T-helper 17 cell (primary cell): ENCODE data around the gene DYNC1H1. TPM values are rescaled to one million over a fixed set of nuclear protein-coding genes. Genes with fewer than 3 reads are reported as not detected.
A peak's percentile ranks its signal among the peaks of the same experiment; 100 is the strongest.
"Not testable (repeated sequence)": the region's sequence is repeated elsewhere in the genome, so short reads cannot be mapped to it uniquely, and the experiment has no call there.

Experiments used
- ATAC-seq: fragments of 150-1000 bp; cut with Tn5 transposase; 2 replicates; pipeline ENCODE4 v1.10.0; 2021; ENCODE audit warnings: mild to moderate bottlenecking, moderate library complexity
- DNase-seq, 3 donors: peaks; one replicate each; pipeline versions ENCODE4 v3.0.0 to v3.0.0-alpha.2; 2020 to 2021
- H3K9me3 ChIP-seq: one replicate; pipeline ENCODE4 v1.7.0; 2013; ENCODE audit warnings: low read length, mild to moderate bottlenecking; ENCODE audit not compliant: control insufficient read depth, poor library complexity, severe bottlenecking
- H3K27ac Mint-ChIP-seq: one replicate; pipeline ENCODE4 v1.8.0; 2022; ENCODE audit warnings: mild to moderate bottlenecking, moderate library complexity, mixed read lengths
- H3K27me3 Mint-ChIP-seq: one replicate; pipeline ENCODE4 v1.8.0; 2022; ENCODE audit warnings: mixed read lengths
- H3K36me3 Mint-ChIP-seq: one replicate; pipeline ENCODE4 v1.8.0; 2022; ENCODE audit warnings: low read depth, mixed read lengths
- H3K4me1 Mint-ChIP-seq: one replicate; pipeline ENCODE4 v1.8.0; 2022; ENCODE audit warnings: mild to moderate bottlenecking, mixed read lengths
- H3K4me3 Mint-ChIP-seq: one replicate; pipeline ENCODE4 v1.8.0; 2022; ENCODE audit warnings: mild to moderate bottlenecking, moderate library complexity, mixed read lengths
- total RNA-seq, 4 donors: library from RNA in 2 of 4; stranded (reverse) in 2 of 4; gene quantifications; one replicate each; pipeline ENCODE4 v1.2.3 and lab custom pipeline; 2022 to 2026

DYNC1H1 gene
- total RNA-seq, 2 donors from 2014 or later, result 318 to 366 TPM

DNA sequence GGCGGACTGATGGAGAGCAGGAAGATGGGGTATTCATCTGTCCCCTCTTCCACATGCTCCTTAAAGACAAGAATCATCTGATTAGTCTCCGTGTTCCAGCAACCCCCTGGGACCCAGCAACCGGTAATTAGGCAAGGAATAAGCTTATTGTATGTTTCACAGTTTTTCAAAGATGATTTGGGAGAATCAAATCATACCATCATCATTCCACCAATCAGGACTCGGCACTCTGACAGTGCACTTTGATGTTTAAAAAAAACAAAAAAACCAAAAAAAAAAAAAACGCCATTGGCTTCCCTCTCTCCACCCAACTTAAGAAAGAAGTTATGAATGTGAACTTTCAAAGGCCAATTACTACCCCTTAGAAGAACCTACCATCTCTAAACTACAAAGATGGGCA, 1.3 kb upstream of the DYNC1H1 start:
- no peak overlapping the region for H3K4me3 Mint-ChIP-seq
- ATAC-seq (no peak), DNase-seq (no peak)
- H3K27me3 Mint-ChIP-seq, result no peaks in the 10 kb centered on the region
- H3K36me3 Mint-ChIP-seq, result no peaks in the 10 kb centered on the region
- peaks cover 22% of the 10 kb centered on the region for H3K4me1 Mint-ChIP-seq
- H3K27ac Mint-ChIP-seq, result no peak overlapping the region
- H3K9me3 ChIP-seq, result no peaks in the 10 kb centered on the region

DNA sequence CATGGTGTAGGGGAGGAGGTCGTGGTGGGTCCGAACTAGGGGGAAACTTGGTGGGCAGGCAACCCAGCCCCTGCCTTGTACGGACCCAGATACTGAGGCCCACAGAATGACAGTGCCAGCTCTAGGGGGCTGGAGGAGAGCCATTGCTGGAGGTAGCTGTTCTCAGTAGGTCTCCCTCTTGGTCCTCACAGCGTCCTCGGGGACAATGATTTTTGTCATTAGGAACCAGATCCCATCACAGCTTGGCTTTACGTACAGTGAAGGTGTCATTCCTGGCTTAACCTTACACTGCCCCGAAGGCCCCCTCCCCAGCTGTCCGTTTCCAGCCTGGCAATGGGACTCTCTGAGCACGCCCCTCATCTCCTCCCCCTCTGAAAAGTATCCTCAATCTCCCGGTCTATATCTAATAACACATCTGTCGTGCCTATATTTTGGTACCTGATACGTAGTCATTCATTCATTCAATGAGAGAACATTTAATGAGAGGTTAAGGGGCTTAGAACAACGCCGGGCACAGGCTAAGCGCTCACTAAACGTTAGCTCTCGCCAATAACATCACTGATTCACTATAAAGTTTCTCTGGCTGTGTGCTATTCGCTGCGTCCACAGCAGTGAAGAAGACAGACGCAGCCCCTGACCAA, 597 bp upstream of the DYNC1H1 start:
- Mint-ChIP-seq H3K27ac (peak overlapping the region; percentile 90), H3K4me3 (peak overlapping the region; percentile 92), H3K36me3 (no peaks in the 10 kb centered on the region), H3K27me3 (no peaks in the 10 kb centered on the region), H3K4me1 (peaks cover 24% of the 10 kb centered on the region)
- DNase-seq (no peak), ATAC-seq (no peak)
- no peaks in the 10 kb centered on the region for H3K9me3 ChIP-seq

DNA sequence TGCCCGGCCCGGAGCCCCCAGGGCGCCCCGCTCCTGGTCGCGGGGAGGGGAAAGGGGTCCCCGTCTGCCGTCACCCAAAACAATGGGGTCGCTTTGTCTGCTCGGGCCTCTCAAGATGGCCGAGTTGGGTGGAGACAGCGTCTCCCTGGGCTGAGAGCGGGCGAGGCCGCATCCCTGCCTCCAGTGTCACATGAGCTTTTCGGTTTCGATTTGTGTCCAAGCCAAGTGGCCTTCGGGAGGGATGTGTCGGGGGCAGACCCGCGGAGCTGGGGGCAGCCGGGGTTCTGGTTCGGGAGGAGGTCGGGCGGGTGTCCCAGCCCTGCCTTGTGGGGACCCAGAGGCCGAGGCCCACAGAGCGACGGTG, 790 bp downstream of the DYNC1H1 start:
- peak overlapping the region; percentile 92 for H3K4me3 Mint-ChIP-seq
- peak overlapping the region; percentile 78 for H3K27ac Mint-ChIP-seq
- no peaks in the 10 kb centered on the region for H3K27me3 Mint-ChIP-seq
- DNase-seq (peak; percentile 36 to 44 (median 43)), ATAC-seq (peak; percentile 52)
- H3K4me1 Mint-ChIP-seq, result peaks cover 31% of the 10 kb centered on the region
- no peaks in the 10 kb centered on the region for H3K9me3 ChIP-seq
- H3K36me3 Mint-ChIP-seq, result peaks cover 2% of the 10 kb centered on the region

DNA sequence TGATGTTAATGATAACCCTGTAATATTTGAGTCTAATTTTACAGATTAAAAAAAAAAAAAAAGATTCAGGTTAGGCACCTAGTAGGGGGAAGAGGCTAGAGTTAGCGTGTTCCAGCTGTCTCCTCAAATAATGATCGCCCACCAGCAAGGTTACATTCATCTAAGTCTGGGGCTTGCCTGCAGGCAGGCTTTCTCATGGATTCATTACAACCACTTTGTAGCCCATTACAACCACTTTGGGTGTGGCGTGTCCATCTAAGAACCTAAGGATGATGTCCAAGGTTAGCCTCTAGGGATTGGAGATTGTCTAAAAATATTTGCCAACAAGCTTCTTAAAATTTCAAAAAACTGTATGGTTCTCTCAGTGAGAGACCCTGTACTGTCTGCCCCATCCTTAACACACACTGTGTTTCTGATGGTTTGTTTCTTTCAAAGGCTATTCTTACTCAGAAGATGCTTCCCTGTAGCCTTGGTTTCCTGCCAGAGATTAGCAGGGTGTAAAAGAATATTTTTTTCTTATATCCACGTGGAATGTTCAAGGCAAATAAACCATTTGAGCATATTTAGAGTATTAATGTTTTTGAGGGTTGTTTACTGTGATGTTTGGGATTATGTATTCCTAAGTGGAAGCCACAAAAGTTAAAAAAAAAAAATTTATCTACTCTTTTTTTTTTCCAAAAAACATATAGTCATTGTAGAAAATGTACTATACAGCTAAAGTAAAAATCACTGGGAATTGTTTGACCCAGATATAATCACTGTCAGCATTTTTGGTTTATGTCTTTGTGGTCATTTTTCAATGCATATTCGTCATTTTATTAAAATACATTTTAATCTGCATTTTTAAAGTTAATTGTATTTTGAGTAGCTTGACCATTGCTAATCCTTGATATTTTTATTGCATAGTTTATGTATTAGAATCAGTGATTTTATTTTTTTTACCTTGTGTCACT, 1.7 kb downstream of the DYNC1H1 start:
- peak overlapping the region; percentile 92 for H3K4me3 Mint-ChIP-seq
- peaks cover 27% of the 10 kb centered on the region for H3K4me1 Mint-ChIP-seq
- peak overlapping the region; percentile 78 for H3K27ac Mint-ChIP-seq
- H3K36me3 Mint-ChIP-seq, result peaks cover 2% of the 10 kb centered on the region
- DNase-seq, result no peak
- H3K27me3 Mint-ChIP-seq, result no peaks in the 10 kb centered on the region
- ATAC-seq, result no peak
- no peaks in the 10 kb centered on the region for H3K9me3 ChIP-seq

DNA sequence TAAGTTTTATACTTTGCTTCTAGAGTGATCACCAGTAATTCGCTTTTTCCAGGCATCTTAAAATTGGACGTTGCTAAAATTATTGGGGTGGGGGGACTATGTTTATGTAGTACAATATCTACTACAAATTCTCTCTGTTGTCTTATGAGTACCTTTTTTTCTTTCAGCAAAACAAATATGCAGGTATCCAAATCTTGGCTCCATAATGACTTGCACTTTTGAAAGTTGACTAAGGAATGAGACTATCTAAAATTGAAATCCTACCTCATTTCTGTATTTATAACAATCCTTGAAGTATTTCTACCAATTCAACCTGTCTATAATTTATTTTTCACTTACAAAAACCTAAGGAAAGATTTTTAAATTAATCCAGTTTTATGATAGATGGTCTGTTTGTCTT, 2.4 kb downstream of the DYNC1H1 start:
- peaks cover 23% of the 10 kb centered on the region for H3K4me1 Mint-ChIP-seq
- no peaks in the 10 kb centered on the region for H3K27me3 Mint-ChIP-seq
- no peak overlapping the region for H3K4me3 Mint-ChIP-seq
- no peaks in the 10 kb centered on the region for H3K9me3 ChIP-seq
- ATAC-seq (no peak), DNase-seq (no peak)
- H3K27ac Mint-ChIP-seq, result peak overlapping the region; percentile 53
- peaks cover 2% of the 10 kb centered on the region for H3K36me3 Mint-ChIP-seq

DNA sequence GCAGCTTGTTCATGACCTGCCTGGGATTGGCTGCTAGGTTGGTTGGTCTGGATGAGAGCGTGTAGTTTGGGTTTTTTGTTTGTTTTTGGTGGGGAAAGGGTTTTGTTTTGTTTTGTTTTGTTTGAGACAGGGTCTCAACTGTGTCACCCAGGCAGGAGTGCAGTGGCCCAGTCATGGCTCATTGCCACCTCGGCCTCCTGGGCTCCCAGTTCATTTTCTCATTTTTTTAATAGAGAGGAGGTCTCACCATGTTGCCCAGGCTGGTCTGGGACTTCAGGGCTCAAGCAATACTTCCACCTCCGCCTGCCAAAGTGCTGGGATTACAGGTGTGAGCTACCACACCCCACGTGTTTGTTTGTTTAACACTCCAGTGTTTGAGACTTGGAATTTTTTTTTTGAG, 3.8 kb downstream of the DYNC1H1 start:
- Mint-ChIP-seq H3K4me3 (peak overlapping the region; percentile 43), H3K36me3 (peaks cover 2% of the 10 kb centered on the region), H3K27ac (peak overlapping the region; percentile 85), H3K27me3 (no peaks in the 10 kb centered on the region), H3K4me1 (peaks cover 27% of the 10 kb centered on the region)
- no peak for ATAC-seq
- H3K9me3 ChIP-seq, result no peaks in the 10 kb centered on the region
- DNase-seq, result no peak

DNA sequence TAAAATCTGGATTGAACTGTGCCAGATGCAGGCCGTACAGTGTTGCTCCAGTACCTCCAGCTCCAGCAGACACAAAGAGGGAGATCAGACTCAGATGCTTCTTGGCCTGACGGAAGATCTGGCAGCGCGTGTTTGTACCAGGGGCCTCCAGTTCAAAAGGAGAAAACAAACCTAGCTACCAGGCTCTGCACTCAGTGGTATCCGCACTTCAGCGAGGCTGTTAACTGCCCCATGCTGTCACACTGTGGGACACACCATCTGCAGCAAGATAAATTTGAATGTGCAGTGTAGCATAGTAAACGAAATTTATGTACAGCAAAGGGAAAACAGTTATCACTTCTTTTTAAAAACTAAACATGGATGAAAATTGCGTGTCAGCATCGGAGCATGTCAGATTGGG, 5.1 kb downstream of the DYNC1H1 start:
- DNase-seq (no peak), ATAC-seq (no peak)
- H3K27me3 Mint-ChIP-seq, result no peaks in the 10 kb centered on the region
- no peak overlapping the region for H3K4me3 Mint-ChIP-seq
- no peaks in the 10 kb centered on the region for H3K9me3 ChIP-seq
- H3K4me1 Mint-ChIP-seq, result peaks cover 23% of the 10 kb centered on the region
- H3K27ac Mint-ChIP-seq, result peak overlapping the region; percentile 66
- peaks cover 2% of the 10 kb centered on the region for H3K36me3 Mint-ChIP-seq

DNA sequence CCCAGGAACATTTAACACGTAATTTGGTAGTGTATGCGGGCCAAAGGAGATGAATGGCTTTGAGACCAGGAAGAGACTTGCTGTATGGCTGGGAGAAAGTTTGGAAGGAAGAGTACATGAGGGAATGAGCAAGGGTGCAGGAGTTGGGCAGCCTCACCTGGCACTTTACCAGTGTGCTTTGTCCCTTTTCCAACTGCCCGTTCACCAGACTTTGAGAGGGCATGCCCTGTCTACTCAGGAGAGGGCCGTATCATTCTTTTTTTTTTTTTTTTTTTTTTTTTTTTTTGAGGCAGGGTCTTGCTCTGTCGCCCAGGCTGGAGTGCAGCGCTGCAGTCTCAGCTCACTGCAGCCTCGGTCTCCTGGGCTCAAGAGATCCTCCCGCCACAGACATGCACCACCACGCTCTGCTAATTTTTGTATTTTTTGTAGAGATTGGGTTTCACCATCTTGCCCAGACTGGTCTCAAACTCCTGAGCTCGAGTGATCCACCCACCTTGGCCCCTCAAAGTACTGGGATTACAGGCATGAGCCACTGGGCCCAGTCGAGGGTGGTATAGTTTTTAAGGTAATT, 6.5 kb downstream of the DYNC1H1 start:
- no peak for ATAC-seq
- no peak overlapping the region for H3K27ac Mint-ChIP-seq
- no peaks in the 10 kb centered on the region for H3K27me3 Mint-ChIP-seq
- H3K4me1 Mint-ChIP-seq, result peaks cover 28% of the 10 kb centered on the region
- no peak overlapping the region for H3K4me3 Mint-ChIP-seq
- no peak for DNase-seq
- H3K36me3 Mint-ChIP-seq, result peaks cover 2% of the 10 kb centered on the region
- no peaks in the 10 kb centered on the region for H3K9me3 ChIP-seq

DNA sequence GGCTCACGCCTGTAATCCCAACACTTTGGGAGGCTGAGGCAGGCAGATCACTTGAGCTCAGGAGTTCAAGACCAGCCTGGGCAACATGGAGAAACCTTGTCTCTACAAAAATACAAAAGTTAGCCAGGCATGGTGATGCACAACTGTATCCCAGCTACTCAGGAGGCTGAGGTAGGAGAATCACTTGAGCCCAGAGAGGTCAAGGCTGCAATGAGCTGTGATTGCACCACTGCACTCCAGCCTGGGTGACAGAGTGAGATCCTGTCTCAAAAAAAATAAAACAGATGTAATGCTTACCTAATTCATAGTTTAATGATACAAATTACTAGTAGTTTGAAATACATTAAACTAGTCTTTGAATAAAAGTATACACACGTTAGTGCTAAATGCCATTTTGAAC, 7.1 kb downstream of the DYNC1H1 start:
- not testable (repeated sequence) for H3K27ac Mint-ChIP-seq, H3K9me3 ChIP-seq, ATAC-seq, H3K36me3 Mint-ChIP-seq, H3K27me3 Mint-ChIP-seq, DNase-seq, H3K4me3 Mint-ChIP-seq
- H3K4me1 Mint-ChIP-seq, result peaks cover 28% of the 10 kb centered on the region

DNA sequence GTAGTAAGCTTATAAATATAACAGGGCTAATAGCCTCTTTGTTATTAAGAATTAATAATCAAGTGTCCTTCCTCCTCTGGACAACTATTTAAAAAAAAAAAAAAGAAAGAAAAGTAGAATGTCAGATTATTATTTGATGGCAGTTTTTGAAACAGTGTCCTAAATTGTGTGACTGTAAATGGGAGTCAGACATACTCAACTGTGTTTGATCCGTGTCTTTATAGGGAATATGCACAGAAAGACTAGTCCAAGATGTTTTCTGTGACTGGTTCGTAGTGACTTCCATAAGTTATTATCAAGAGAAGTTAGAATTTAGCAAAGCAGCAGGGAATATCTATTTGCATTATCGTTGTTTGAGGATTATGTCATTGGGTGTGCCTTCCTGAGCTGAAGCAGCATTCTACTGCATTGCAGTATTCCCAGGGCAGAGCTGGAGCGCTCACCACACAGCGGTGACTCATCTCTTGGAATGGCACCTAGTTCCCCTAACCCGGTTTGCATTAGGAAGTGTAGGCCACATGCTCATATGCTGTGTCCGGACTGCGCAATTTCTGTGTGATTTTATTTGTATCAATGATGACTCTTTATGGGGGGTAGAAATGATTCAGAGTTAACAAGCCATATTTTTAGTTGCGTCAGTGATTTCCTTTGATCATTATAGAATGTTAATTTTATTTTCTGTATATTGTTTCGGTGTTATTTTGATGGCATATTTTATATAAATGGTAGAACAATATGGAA, 7.9 kb downstream of the DYNC1H1 start:
- H3K4me3 Mint-ChIP-seq, result no peak overlapping the region
- no peak for DNase-seq
- H3K4me1 Mint-ChIP-seq, result peaks cover 26% of the 10 kb centered on the region
- no peaks in the 10 kb centered on the region for H3K27me3 Mint-ChIP-seq
- peaks cover 2% of the 10 kb centered on the region for H3K36me3 Mint-ChIP-seq
- H3K27ac Mint-ChIP-seq, result peak overlapping the region; percentile 59
- no peaks in the 10 kb centered on the region for H3K9me3 ChIP-seq
- peak; percentile 63 for ATAC-seq

DNA sequence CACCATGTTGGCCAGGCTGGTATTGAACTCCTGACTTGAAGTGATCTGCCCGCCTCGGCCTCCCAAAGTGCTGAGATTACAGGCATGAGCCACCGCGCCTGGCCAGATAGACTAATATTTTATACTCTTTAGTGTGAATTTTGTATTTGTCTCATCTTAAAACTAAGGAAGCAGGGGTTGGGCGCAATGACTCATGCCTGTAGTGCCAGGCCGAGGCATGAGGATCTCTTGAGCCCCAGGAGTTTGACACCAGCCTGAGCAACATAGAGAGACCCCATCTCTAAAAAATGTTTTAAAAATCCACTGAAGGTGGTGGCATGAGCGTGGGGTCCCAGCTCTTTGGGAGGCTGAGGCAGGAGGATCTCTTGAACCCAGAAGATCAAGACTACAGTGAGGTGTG, 9.0 kb downstream of the DYNC1H1 start:
- Mint-ChIP-seq H3K4me1 (peaks cover 20% of the 10 kb centered on the region), H3K27ac (peak overlapping the region; percentile 59), H3K27me3 (no peaks in the 10 kb centered on the region), H3K36me3 (peaks cover 2% of the 10 kb centered on the region), H3K4me3 (no peak overlapping the region)
- H3K9me3 ChIP-seq, result no peaks in the 10 kb centered on the region
- no peak for DNase-seq
- no peak for ATAC-seq

DNA sequence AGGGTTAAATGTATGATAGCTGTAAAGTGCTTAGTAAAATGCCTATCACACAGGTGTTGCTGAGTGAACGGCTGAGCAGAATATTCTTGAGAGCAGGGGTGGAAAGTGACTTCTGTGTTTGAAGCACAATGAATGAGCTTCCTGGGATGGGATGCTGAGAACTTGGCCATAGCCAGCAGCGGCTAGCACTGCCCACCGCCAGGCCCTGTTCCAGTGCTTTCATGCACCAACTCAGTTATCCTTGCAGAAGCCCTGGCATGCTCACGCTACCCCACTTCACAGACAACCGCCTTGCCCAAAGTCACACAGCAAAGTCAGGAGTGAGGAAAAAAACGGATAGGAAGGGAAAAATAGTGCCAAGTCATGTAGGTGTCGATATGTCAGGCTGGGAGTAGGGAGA, 10.9 kb downstream of the DYNC1H1 start:
- ATAC-seq, result no peak
- no peak for DNase-seq
- Mint-ChIP-seq H3K27me3 (no peaks in the 10 kb centered on the region), H3K4me1 (peaks cover 14% of the 10 kb centered on the region), H3K36me3 (peaks cover 2% of the 10 kb centered on the region), H3K27ac (no peak overlapping the region), H3K4me3 (peak overlapping the region; percentile 43)
- no peaks in the 10 kb centered on the region for H3K9me3 ChIP-seq
